SHP77 treated with DMSO at 0.1 percent for 48 hours (cell line): ENCODE results near the gene CEND1.

ENCODE experiments used
- DNase-seq: peaks from one replicate; lab custom pipeline; 2025; lab: John Stamatoyannopoulos, UW

Gene CEND1

GRCh38 chr11:811446-812245 is 21.8 kb upstream of the CEND1 start:
- DNase-seq = no peak

GRCh38 chr11:810040-810567 is 20.2 kb upstream of the CEND1 start:
- no peak for DNase-seq

GRCh38 chr11:809287-810039 is 19.6 kb upstream of the CEND1 start, which contains the start of gene RPLP2:
TSS of gene RPLP2 (plus strand) at chr11:809967. CDS start at chr11:810235, 268 bp downstream.
- peak; percentile 66 for DNase-seq

GRCh38 chr11:808427-809286 is 18.8 kb upstream of the CEND1 start:
- no peak for DNase-seq

GRCh38 chr11:804599-804964 is 14.7 kb upstream of the CEND1 start:
- DNase-seq = no peak

- DNase-seq = no peak
These were observed 14.1 kb upstream of the CEND1 start for GRCh38 chr11:803770-804598.

- DNase-seq = no peak
These were observed 13.5 kb upstream of the CEND1 start for GRCh38 chr11:803467-803742.

- no peak for DNase-seq
These were observed 13.0 kb upstream of the CEND1 start for GRCh38 chr11:802693-803466.

GRCh38 chr11:802018-802617 is 12.2 kb upstream of the CEND1 start:
- DNase-seq = no peak

- no peak for DNase-seq
These were observed 11.3 kb upstream of the CEND1 start for GRCh38 chr11:801097-801780.

GRCh38 chr11:800473-800872 is 10.6 kb upstream of the CEND1 start:
- DNase-seq = no peak

GRCh38 chr11:799641-800316 is 9.9 kb upstream of the CEND1 start:
- DNase-seq = no peak

- DNase-seq = peak; percentile 6
These were observed 8.3 kb upstream of the CEND1 start, which contains the start of gene SLC25A22 for GRCh38 chr11:798093-798713. TSS of gene SLC25A22 (minus strand) at chr11:798281. CDS start at chr11:795006, 3,275 bp downstream.

GRCh38 chr11:797296-798092 is 7.6 kb upstream of the CEND1 start:
- DNase-seq = peak; percentile 15

GRCh38 chr11:796565-797295 is 6.8 kb upstream of the CEND1 start:
- no peak for DNase-seq

- DNase-seq = no peak
These were observed 6.0 kb upstream of the CEND1 start for GRCh38 chr11:795634-796564.
